ENCODE results near the gene SCAF8. TPM values are rescaled to one million over a fixed set of nuclear protein-coding genes. Genes with fewer than 3 reads are reported as not detected.

Gene SCAF8
- polyA plus RNA-seq, 1 of the 3 experiments (the other 2 are of a cell fraction) = 11.0 TPM

DNA sequence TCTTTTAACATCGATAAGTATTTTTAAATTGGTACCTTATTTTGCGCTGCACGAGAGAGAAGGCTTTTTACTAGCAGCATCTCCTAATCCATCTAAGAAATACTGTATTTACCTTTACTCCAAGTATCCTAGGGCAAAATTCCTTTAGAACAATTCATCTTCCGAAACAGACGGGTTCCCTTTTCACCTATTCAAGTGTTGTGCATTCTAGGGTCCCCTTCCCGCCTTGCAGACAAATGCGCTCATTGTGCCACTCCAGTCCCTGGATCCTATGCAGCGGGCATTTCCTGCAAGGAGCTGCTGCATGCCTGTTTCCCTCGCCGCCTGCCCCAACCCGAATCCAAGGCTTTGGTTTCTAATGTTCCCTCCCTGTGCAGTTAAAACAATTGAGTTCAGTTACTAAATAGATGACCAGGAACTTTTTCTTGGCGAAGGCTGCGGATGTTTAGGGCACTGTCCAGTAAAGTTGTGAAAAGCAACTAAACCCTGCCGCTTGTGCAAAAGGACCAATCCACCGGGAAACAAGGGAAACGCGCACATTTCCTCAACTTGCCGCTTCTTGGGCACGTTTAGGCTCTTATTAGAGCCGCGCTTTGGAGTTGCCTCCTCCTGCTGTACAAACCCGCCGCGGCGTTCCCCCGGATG lies 556 bp upstream of the SCAF8 start:
- ChIA-PET POLR2A (no interaction called here), CTCF (interaction anchor here (0.7 to 1.5 kb wide), 4 partner anchors 22 to 274 kb away, joined by 3 to 8 read pairs (median 5); no protein-coding TSS in a partner anchor)
- peaks cover 0 to 18% of the 10 kb centered on the region in 2 experiments; a peak in 3 of 4 replicates for H3K4me1 ChIP-seq (ENCODE audit: control insufficient read depth in 1 of 2, insufficient read depth in 2 of 2, low read depth in 1 of 2, low read length in 1 of 2)
- H3K27me3 ChIP-seq (ENCODE audit: insufficient read depth) = no peaks in the 10 kb centered on the region
- H3K36me3 ChIP-seq (replicated peaks in 1 of 2; ENCODE audit: control insufficient read depth in 1 of 2, insufficient read depth in 2 of 2, low read length in 1 of 2) = peaks cover 0 to 4% of the 10 kb centered on the region in 2 experiments
- peak overlapping the region; percentile 95 to 96 for H3K27ac ChIP-seq (ENCODE audit: low read depth in 2 of 2, low read length in 1 of 2)
- H3F3A ChIP-seq (replicated peaks; ENCODE audit: insufficient read depth) = peaks cover 14% of the 10 kb centered on the region
- peak overlapping the region; percentile 91; the same call in 1 of the 2 replicates for H3K4me2 ChIP-seq
- no peaks in the 10 kb centered on the region for H3K9me2 ChIP-seq
- no peaks in the 10 kb centered on the region for H3K9me3 ChIP-seq
- peaks cover 36% of the 10 kb centered on the region for H3K79me2 ChIP-seq (ENCODE audit: insufficient read depth)
- peak overlapping the region; percentile 99 for H3K9ac ChIP-seq
- peak; percentile 1; the same call in 1 of the 2 replicates for TF ChIP-seq GABPA (IDR thresholded peaks at IDR 0.05; ENCODE audit: low read depth)
- TF ChIP-seq NRF1 (IDR thresholded peaks at IDR 0.05; ENCODE audit: low read depth, low read length) = no peak
- TF ChIP-seq, protein P1, sequence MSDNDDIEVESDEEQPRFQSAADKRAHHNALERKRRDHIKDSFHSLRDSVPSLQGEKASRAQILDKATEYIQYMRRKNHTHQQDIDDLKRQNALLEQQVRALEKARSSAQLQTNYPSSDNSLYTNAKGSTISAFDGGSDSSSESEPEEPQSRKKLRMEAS (IDR thresholded peaks at IDR 0.05; ENCODE audit: low read depth) = peak; percentile 35; the same call in 1 of the 2 replicates
- no peak for TF ChIP-seq TCF12 (IDR thresholded peaks at IDR 0.05)
- TF ChIP-seq, protein P2, sequence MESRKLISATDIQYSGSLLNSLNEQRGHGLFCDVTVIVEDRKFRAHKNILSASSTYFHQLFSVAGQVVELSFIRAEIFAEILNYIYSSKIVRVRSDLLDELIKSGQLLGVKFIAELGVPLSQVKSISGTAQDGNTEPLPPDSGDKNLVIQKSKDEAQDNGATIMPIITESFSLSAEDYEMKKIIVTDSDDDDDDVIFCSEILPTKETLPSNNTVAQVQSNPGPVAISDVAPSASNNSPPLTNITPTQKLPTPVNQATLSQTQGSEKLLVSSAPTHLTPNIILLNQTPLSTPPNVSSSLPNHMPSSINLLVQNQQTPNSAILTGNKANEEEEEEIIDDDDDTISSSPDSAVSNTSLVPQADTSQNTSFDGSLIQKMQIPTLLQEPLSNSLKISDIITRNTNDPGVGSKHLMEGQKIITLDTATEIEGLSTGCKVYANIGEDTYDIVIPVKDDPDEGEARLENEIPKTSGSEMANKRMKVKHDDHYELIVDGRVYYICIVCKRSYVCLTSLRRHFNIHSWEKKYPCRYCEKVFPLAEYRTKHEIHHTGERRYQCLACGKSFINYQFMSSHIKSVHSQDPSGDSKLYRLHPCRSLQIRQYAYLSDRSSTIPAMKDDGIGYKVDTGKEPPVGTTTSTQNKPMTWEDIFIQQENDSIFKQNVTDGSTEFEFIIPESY (IDR thresholded peaks at IDR 0.05; ENCODE audit: borderline replicate concordance, low read depth) = no peak
- no peak for TF ChIP-seq FOSL2 (IDR thresholded peaks at IDR 0.05; ENCODE audit: borderline replicate concordance, low read depth)
- TF ChIP-seq, protein P3, sequence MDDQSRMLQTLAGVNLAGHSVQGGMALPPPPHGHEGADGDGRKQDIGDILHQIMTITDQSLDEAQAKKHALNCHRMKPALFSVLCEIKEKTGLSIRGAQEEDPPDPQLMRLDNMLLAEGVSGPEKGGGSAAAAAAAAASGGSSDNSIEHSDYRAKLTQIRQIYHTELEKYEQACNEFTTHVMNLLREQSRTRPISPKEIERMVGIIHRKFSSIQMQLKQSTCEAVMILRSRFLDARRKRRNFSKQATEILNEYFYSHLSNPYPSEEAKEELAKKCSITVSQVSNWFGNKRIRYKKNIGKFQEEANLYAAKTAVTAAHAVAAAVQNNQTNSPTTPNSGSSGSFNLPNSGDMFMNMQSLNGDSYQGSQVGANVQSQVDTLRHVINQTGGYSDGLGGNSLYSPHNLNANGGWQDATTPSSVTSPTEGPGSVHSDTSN (IDR thresholded peaks at IDR 0.05) = no peak
- TF ChIP-seq CHD2 (IDR thresholded peaks at IDR 0.05; ENCODE audit: low read length, partially characterized antibody) = no peak
- TF ChIP-seq TEAD4 (IDR thresholded peaks at IDR 0.05; ENCODE audit: borderline replicate concordance, insufficient read depth) = no peak
- peak; percentile 58; the same call in 1 of the 2 replicates for TF ChIP-seq MXI1 (IDR thresholded peaks at IDR 0.05; ENCODE audit: low read depth, low read length)
- TF ChIP-seq RXRA (IDR thresholded peaks at IDR 0.05; ENCODE audit: borderline replicate concordance, low read depth) = no peak
- no peak for TF ChIP-seq EZH2phosphoT487 (IDR thresholded peaks at IDR 0.05; ENCODE audit: borderline replicate concordance, low read depth)
- TF ChIP-seq POLR2AphosphoS5 (IDR thresholded peaks at IDR 0.05; ENCODE audit: low read depth, low read length) = 0 out of 2 replicates have a peak, but pooled peaks have one; percentile 46
- TF ChIP-seq GATA2 (CRISPR knock-in tag; IDR thresholded peaks at IDR 0.05) = no peak
- WGBS (ENCODE audit: low lambda C conversion rate) = 27% methylated on average over 15 of the region's 26 CpGs
- H4K20me1 ChIP-seq (ENCODE audit: insufficient read depth) = peaks cover 35% of the 10 kb centered on the region
- DNase-seq = peak; percentile 62
- peak overlapping the region; percentile 76 to 80 for H3K4me3 ChIP-seq (ENCODE audit: low read depth in 2 of 2, low read length in 1 of 2)
- peak overlapping the region; percentile 75 for H2AFZ ChIP-seq (ENCODE audit: low read depth)

All from SK-N-SH (cell line).